ENCODE data around the gene C3orf20.

The C3orf20 gene

DNA sequence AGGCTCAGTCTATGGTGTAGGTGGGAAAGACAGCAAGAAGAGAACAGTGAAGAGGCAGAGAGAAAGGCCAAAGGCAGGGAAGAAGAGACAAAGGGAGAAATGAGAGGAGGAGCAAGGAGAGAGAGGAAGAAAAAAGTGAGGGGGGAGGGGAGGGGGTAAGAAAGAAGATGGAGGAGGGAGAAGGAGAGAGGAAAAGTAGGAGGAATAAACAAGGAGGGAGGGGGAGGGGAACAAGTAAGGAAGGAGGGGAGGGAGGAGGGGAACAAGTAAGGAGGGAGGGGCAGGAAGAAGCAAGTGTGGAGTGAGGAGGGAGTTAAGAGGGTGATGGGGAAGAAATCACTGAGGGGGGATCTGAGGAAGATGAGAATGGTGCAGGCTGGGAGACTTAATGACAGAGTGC lies 98.3 kb downstream of the C3orf20 start:
- no peak for TF ChIP-seq EZH2 (IDR thresholded peaks at IDR 0.05)
- TF ChIP-seq FOXP2 (optimal IDR thresholded peaks at IDR 0.05; ENCODE audit: control extremely low read depth, extremely low read length, insufficient read depth), result no peak
- TF ChIP-seq POLR2AphosphoS5 (IDR thresholded peaks at IDR 0.05; ENCODE audit: borderline replicate concordance, low read depth, low read length), result no peak
- H3K27ac ChIP-seq, result no peak overlapping the region
- no peaks in the 10 kb centered on the region for H3K9me3 ChIP-seq (ENCODE audit: low read depth, low read length)
- no peak overlapping the region for H3K4me3 ChIP-seq
- H3K9ac ChIP-seq (ENCODE audit: insufficient read length), result no peak overlapping the region
- no peaks in the 10 kb centered on the region for H3K36me3 ChIP-seq (ENCODE audit: insufficient read depth, low read length)
- DNase-seq (ENCODE audit: low read depth, low spot score), result no peak

- TF ChIP-seq EZH2 (IDR thresholded peaks at IDR 0.05), result no peak
- TF ChIP-seq FOXP2 (optimal IDR thresholded peaks at IDR 0.05; ENCODE audit: control extremely low read depth, extremely low read length, insufficient read depth), result no peak
- TF ChIP-seq POLR2AphosphoS5 (IDR thresholded peaks at IDR 0.05; ENCODE audit: borderline replicate concordance, low read depth, low read length), result no peak
- Histone ChIP-seq H3K9me3 (ENCODE audit: low read depth, low read length) (no peaks in the 10 kb centered on the region), H3K4me3 (no peak overlapping the region), H3K9ac (ENCODE audit: insufficient read length) (no peak overlapping the region), H3K27ac (no peak overlapping the region), H3K36me3 (ENCODE audit: insufficient read depth, low read length) (no peaks in the 10 kb centered on the region)
- no peak for DNase-seq (ENCODE audit: low read depth, low spot score)
These were observed 98.8 kb downstream of the C3orf20 start for GRCh38 chr3:14773691-14774128.

DNA sequence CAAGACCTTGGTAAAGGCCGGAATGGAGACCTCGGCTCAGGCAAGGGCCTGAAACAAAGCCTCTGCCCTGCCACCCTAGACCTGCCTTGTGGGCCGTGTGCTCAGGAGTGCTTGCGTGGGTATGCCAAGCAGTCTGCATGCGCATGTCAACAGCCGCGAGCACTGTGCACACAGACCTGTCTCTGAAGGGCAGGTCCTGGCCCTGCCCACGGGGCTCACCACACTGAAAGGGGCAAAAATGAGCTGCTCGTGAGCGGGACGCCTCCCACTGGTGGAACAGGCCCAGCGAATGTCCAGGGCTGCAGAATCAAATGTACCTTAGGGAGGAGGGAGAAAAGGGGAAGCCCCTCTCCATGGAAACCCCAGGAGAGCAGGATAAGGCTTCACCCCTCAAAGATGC lies 99.5 kb downstream of the C3orf20 start:
- no peaks in the 10 kb centered on the region for H3K9me3 ChIP-seq (ENCODE audit: low read depth, low read length)
- H3K36me3 ChIP-seq (ENCODE audit: insufficient read depth, low read length), result no peaks in the 10 kb centered on the region
- DNase-seq (ENCODE audit: low read depth, low spot score), result no peak
- no peak overlapping the region for H3K4me3 ChIP-seq
- no peak overlapping the region for H3K27ac ChIP-seq
- no peak overlapping the region for H3K9ac ChIP-seq (ENCODE audit: insufficient read length)
- TF ChIP-seq POLR2AphosphoS5 (IDR thresholded peaks at IDR 0.05; ENCODE audit: borderline replicate concordance, low read depth, low read length), result no peak
- TF ChIP-seq EZH2 (IDR thresholded peaks at IDR 0.05), result no peak
- TF ChIP-seq FOXP2 (optimal IDR thresholded peaks at IDR 0.05; ENCODE audit: control extremely low read depth, extremely low read length, insufficient read depth), result no peak

GRCh38 chr3:14775011-14775410 lies 100.1 kb downstream of the C3orf20 start:
- H3K4me3 ChIP-seq, result no peak overlapping the region
- no peak for DNase-seq (ENCODE audit: low read depth, low spot score)
- no peaks in the 10 kb centered on the region for H3K9me3 ChIP-seq (ENCODE audit: low read depth, low read length)
- TF ChIP-seq FOXP2 (optimal IDR thresholded peaks at IDR 0.05; ENCODE audit: control extremely low read depth, extremely low read length, insufficient read depth) (no peak), POLR2AphosphoS5 (IDR thresholded peaks at IDR 0.05; ENCODE audit: borderline replicate concordance, low read depth, low read length) (no peak), EZH2 (IDR thresholded peaks at IDR 0.05) (no peak)
- no peaks in the 10 kb centered on the region for H3K36me3 ChIP-seq (ENCODE audit: insufficient read depth, low read length)
- no peak overlapping the region for H3K27ac ChIP-seq
- H3K9ac ChIP-seq (ENCODE audit: insufficient read length), result no peak overlapping the region

DNA sequence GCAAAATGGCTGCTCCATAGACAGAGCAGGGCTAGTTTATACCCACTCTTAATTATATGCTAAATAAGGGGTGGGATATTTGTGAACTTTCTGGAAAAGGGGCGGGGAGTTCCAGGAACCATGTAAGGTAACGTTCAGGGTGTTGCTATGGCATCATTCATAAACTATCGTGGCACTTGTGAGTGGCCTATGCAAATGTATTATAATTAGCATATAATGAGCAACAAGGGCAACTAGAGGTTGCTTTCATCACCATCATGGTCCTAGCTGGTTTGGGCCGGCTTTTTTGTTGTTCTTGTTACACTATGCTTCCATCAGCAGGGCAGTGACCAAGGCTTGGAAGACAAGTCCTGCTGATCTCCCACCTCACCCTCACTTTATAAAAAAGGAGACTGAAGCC lies 100.6 kb downstream of the C3orf20 start:
- Histone ChIP-seq H3K36me3 (ENCODE audit: insufficient read depth, low read length) (no peaks in the 10 kb centered on the region), H3K4me3 (no peak overlapping the region), H3K27ac (no peak overlapping the region), H3K9me3 (ENCODE audit: low read depth, low read length) (no peaks in the 10 kb centered on the region), H3K9ac (ENCODE audit: insufficient read length) (no peak overlapping the region)
- TF ChIP-seq FOXP2 (optimal IDR thresholded peaks at IDR 0.05; ENCODE audit: control extremely low read depth, extremely low read length, insufficient read depth), result no peak
- TF ChIP-seq EZH2 (IDR thresholded peaks at IDR 0.05), result no peak
- TF ChIP-seq POLR2AphosphoS5 (IDR thresholded peaks at IDR 0.05; ENCODE audit: borderline replicate concordance, low read depth, low read length), result no peak
- no peak for DNase-seq (ENCODE audit: low read depth, low spot score)

DNA sequence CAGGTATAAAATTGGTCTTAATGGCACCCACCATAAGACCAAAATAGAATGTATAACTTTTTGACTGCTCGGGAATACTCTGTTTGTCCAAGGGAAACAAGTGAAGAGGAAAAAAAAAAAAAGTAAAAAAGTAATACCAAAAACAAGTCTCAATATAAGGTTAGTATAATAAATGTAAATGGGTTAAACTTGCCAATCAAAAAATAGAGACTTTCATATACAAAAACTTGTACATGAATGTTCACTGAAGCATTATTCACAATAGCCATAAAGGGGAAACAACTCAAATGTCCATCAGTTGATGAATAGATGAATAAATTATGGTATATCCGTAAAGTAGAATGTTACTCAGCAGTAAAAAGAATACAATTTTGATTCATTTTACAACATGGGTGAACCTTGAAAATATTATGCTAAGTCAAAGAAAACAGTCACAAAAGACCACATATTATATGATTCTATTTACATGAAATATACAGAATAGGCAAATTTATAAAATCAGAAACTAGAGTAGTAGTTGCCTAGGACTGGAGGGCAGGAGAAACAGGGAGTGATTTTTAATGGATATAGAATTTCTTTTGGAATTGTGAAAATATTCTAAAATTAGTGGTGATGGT lies 104.2 kb downstream of the C3orf20 start:
- no peaks in the 10 kb centered on the region for H3K9me3 ChIP-seq (ENCODE audit: low read depth, low read length)
- H3K9ac ChIP-seq (ENCODE audit: insufficient read length), result no peak overlapping the region
- no peak for TF ChIP-seq EZH2 (IDR thresholded peaks at IDR 0.05)
- no peak for TF ChIP-seq FOXP2 (optimal IDR thresholded peaks at IDR 0.05; ENCODE audit: control extremely low read depth, extremely low read length, insufficient read depth)
- TF ChIP-seq POLR2AphosphoS5 (IDR thresholded peaks at IDR 0.05; ENCODE audit: borderline replicate concordance, low read depth, low read length), result no peak
- H3K4me3 ChIP-seq, result no peak overlapping the region
- DNase-seq (ENCODE audit: low read depth, low spot score), result no peak
- H3K36me3 ChIP-seq (ENCODE audit: insufficient read depth, low read length), result no peaks in the 10 kb centered on the region
- no peak overlapping the region for H3K27ac ChIP-seq

DNA sequence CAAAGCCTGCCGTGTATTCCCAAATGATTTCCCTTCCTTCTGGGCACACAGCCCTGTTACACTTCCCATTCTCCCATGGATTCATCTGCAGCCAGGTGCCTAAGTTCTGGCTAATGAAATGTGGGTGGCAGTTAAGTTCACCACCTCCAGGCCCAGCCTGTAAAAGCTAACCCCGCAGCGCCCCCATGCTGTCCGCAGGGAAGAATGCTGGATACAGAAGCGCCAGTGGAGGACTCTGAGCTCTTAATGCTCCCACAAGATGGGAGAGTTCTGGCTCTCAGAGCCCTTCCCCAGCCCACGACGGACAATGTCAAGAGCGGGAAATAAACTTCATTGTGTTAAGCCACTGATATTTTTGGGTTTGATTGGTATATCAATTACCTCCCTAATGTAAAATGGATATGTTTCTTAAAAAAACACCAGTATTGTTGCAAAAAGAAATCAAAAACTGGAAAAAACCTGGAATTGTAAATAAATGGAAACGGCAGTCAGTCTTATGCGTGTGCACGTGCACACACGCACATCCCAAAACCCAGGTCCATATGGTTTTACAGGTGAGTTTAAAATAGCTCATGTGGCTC lies 106.1 kb downstream of the C3orf20 start:
- Histone ChIP-seq H3K9ac (ENCODE audit: insufficient read length) (no peak overlapping the region), H3K27ac (no peak overlapping the region), H3K9me3 (ENCODE audit: low read depth, low read length) (no peaks in the 10 kb centered on the region), H3K36me3 (ENCODE audit: insufficient read depth, low read length) (no peaks in the 10 kb centered on the region), H3K4me3 (no peak overlapping the region)
- DNase-seq (ENCODE audit: low read depth, low spot score), result no peak
- no peak for TF ChIP-seq POLR2AphosphoS5 (IDR thresholded peaks at IDR 0.05; ENCODE audit: borderline replicate concordance, low read depth, low read length)
- TF ChIP-seq EZH2 (IDR thresholded peaks at IDR 0.05), result no peak
- no peak for TF ChIP-seq FOXP2 (optimal IDR thresholded peaks at IDR 0.05; ENCODE audit: control extremely low read depth, extremely low read length, insufficient read depth)

- Histone ChIP-seq H3K9me3 (ENCODE audit: low read depth, low read length) (no peaks in the 10 kb centered on the region), H3K4me3 (no peak overlapping the region), H3K27ac (no peak overlapping the region), H3K36me3 (ENCODE audit: insufficient read depth, low read length) (no peaks in the 10 kb centered on the region), H3K9ac (ENCODE audit: insufficient read length) (no peak overlapping the region)
- no peak for TF ChIP-seq POLR2AphosphoS5 (IDR thresholded peaks at IDR 0.05; ENCODE audit: borderline replicate concordance, low read depth, low read length)
- TF ChIP-seq FOXP2 (optimal IDR thresholded peaks at IDR 0.05; ENCODE audit: control extremely low read depth, extremely low read length, insufficient read depth), result no peak
- no peak for TF ChIP-seq EZH2 (IDR thresholded peaks at IDR 0.05)
- DNase-seq (ENCODE audit: low read depth, low spot score), result no peak
These were observed 108.6 kb downstream of the C3orf20 start for GRCh38 chr3:14783480-14784086.

All from SK-N-MC (cell line).